Renal pelvis (tissue), 12 donors: Measurements from ENCODE around the gene PLEKHA8. TPM values are rescaled to one million over a fixed set of nuclear protein-coding genes. Genes with fewer than 3 reads are reported as not detected.

ENCODE experiments used
- DNase-seq: peaks from one replicate; pipeline ENCODE4 v3.0.0-alpha.2; 2013
- long read RNA-seq, 16 experiments: transcript quantifications; one replicate each; lab custom pipeline, GENCODE V29; 2026
- polyA plus RNA-seq, 3 donors: library from polyadenylated mRNA; unstranded; fragments of 120-200 nt; gene quantifications; one replicate each; pipeline ENCODE4 v1.2.1, GENCODE V29; 2013; ENCODE audit not compliant: insufficient read length in 3 of 3

PLEKHA8 gene
- polyA plus RNA-seq, result 10 to 100 TPM; 16.8 to 22.4 (median 18.3) TPM
- long read RNA-seq, donor 1, full-length matches to known transcripts, result 1 of 1 reads
- long read RNA-seq, donor 1, partial matches to known transcripts, result 0 of 1 reads
- long read RNA-seq, donor 1, other reads (novel, unspliced or antisense), result 0 of 1 reads
- long read RNA-seq, donor 2, full-length matches to known transcripts, result 1 of 10 reads
- long read RNA-seq, donor 2, partial matches to known transcripts, result 9 of 10 reads
- long read RNA-seq, donor 2, other reads (novel, unspliced or antisense), result 0 of 10 reads
- long read RNA-seq, donor 3, full-length matches to known transcripts, result 2 of 2 reads
- long read RNA-seq, donor 3, partial matches to known transcripts, result 0 of 2 reads
- long read RNA-seq, donor 3, other reads (novel, unspliced or antisense), result 0 of 2 reads
- long read RNA-seq, donor 4, result 0 reads
- long read RNA-seq, donor 5, result 0 reads
- long read RNA-seq, donor 6, full-length matches to known transcripts, result 2 of 2 reads
- long read RNA-seq, donor 6, partial matches to known transcripts, result 0 of 2 reads
- long read RNA-seq, donor 6, other reads (novel, unspliced or antisense), result 0 of 2 reads
- long read RNA-seq, donor 7, full-length matches to known transcripts, result 2 of 2 reads
- long read RNA-seq, donor 7, partial matches to known transcripts, result 0 of 2 reads
- long read RNA-seq, donor 7, other reads (novel, unspliced or antisense), result 0 of 2 reads
- long read RNA-seq, donor 8, full-length matches to known transcripts, result 1 of 7 reads
- long read RNA-seq, donor 8, partial matches to known transcripts, result 6 of 7 reads
- long read RNA-seq, donor 8, other reads (novel, unspliced or antisense), result 0 of 7 reads
- long read RNA-seq, donor 9, full-length matches to known transcripts, result 1 of 7 reads
- long read RNA-seq, donor 9, partial matches to known transcripts, result 6 of 7 reads
- long read RNA-seq, donor 9, other reads (novel, unspliced or antisense), result 0 of 7 reads
- long read RNA-seq, donor 10, full-length matches to known transcripts, result 4 of 4 reads
- long read RNA-seq, donor 10, partial matches to known transcripts, result 0 of 4 reads
- long read RNA-seq, donor 10, other reads (novel, unspliced or antisense), result 0 of 4 reads
- long read RNA-seq, donor 11, full-length matches to known transcripts, result 1 of 1 reads
- long read RNA-seq, donor 11, partial matches to known transcripts, result 0 of 1 reads
- long read RNA-seq, donor 11, other reads (novel, unspliced or antisense), result 0 of 1 reads
- long read RNA-seq, donor 12, full-length matches to known transcripts, result 1 of 1 reads
- long read RNA-seq, donor 12, partial matches to known transcripts, result 0 of 1 reads
- long read RNA-seq, donor 12, other reads (novel, unspliced or antisense), result 0 of 1 reads
- long read RNA-seq, donor 13, full-length matches to known transcripts, result 1 of 1 reads
- long read RNA-seq, donor 13, partial matches to known transcripts, result 0 of 1 reads
- long read RNA-seq, donor 13, other reads (novel, unspliced or antisense), result 0 of 1 reads
- long read RNA-seq, donor 14, full-length matches to known transcripts, result 2 of 2 reads
- long read RNA-seq, donor 14, partial matches to known transcripts, result 0 of 2 reads
- long read RNA-seq, donor 14, other reads (novel, unspliced or antisense), result 0 of 2 reads
- long read RNA-seq, donor 15, result 0 reads
- long read RNA-seq, donor 16, result 0 reads

- DNase-seq, result peak; percentile 89
Observed at GRCh38 chr7:30028216-30028748, at the start of gene PLEKHA8. TSS of gene PLEKHA8 (plus strand) at chr7:30028412. CDS start at chr7:30028763, 351 bp downstream.

- no peak for DNase-seq
Observed at GRCh38 chr7:29980151-29980550, 48.1 kb upstream of the PLEKHA8 start.

GRCh38 chr7:29987083-29987482 is 41.1 kb upstream of the PLEKHA8 start:
- no peak for DNase-seq

GRCh38 chr7:29987811-29988317 is 40.3 kb upstream of the PLEKHA8 start:
- peak; percentile 77 for DNase-seq

- peak; percentile 39 for DNase-seq
Observed at GRCh38 chr7:29988424-29989256, 39.6 kb upstream of the PLEKHA8 start.

- peak; percentile 57 for DNase-seq
Observed at GRCh38 chr7:29989257-29989995, 38.8 kb upstream of the PLEKHA8 start, which contains the start of gene SCRN1. TSS of gene SCRN1 (minus strand) at chr7:29989801. CDS start at chr7:29969067, 20,734 bp downstream.

- DNase-seq, result no peak
Observed at GRCh38 chr7:29990931-29991330, 37.3 kb upstream of the PLEKHA8 start.

GRCh38 chr7:29991937-29992336 is 36.3 kb upstream of the PLEKHA8 start:
- no peak for DNase-seq

- no peak for DNase-seq
Observed at GRCh38 chr7:29993140-29993539, 35.1 kb upstream of the PLEKHA8 start.

- DNase-seq, result no peak
Observed at GRCh38 chr7:29995652-29996051, 32.6 kb upstream of the PLEKHA8 start.

- no peak for DNase-seq
Observed at GRCh38 chr7:29996321-29996720, 31.9 kb upstream of the PLEKHA8 start.

- no peak for DNase-seq
Observed at GRCh38 chr7:29998489-29998888, 29.7 kb upstream of the PLEKHA8 start.

- DNase-seq, result no peak
Observed at GRCh38 chr7:30001998-30002397, 26.2 kb upstream of the PLEKHA8 start.

GRCh38 chr7:30003098-30003497 is 25.1 kb upstream of the PLEKHA8 start:
- DNase-seq, result no peak

- DNase-seq, result no peak
Observed at GRCh38 chr7:30005464-30005863, 22.7 kb upstream of the PLEKHA8 start.

GRCh38 chr7:30010021-30010420 is 18.2 kb upstream of the PLEKHA8 start:
- peak; percentile 61 for DNase-seq

- no peak for DNase-seq
Observed at GRCh38 chr7:30012757-30013156, 15.5 kb upstream of the PLEKHA8 start.

- DNase-seq, result no peak
Observed at GRCh38 chr7:30018451-30018850, 9.8 kb upstream of the PLEKHA8 start.

- DNase-seq, result no peak
Observed at GRCh38 chr7:30019387-30019786, 8.8 kb upstream of the PLEKHA8 start.
